T follicular helper cell (primary cell): Measurements from ENCODE around the gene PACS1.
A peak's percentile ranks its signal among the peaks of the same experiment; 100 is the strongest.

ENCODE experiments used
- DNase-seq: peaks from one replicate; pipeline ENCODE4 v3.0.0-alpha.2; 2020; ENCODE audit warnings: low read depth

The PACS1 gene

DNA sequence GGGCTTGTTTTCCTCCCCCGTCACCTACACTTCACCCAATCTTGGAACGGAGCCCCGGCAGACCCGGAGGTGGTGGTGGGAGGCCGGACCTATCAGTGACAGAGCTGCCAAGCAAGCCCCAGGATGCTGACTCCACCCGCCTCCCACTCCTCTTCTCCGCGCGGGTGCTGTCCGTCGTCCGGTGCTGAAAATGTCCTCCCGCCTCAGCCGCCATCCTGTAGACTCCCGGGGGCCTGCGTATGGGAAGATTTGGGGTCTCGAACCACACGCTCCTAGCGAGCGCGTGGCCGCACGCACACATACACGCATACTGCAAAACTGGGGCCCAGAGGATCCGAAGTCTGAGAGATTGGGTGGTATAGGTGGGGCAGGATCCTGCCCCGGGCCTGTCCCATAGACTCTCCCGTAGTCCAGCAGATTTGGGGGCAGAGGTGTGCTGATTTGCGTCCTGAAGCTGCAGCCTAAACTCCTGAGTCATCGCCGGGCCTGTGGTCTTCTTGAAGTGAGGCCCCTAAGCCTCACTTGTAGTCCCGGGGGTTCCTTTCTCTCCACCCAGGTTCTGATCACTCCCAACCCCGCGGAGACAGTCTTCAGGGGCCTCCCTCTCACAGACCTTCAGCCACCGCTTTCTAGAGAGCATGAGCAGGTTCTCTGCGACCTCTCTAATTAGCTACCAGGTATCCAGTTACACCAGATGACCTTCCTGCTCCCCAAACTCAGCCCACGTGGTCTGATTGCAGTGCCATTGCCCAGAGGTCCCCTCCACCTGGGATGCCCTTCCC, 219.7 kb downstream of the PACS1 start:
- peak; percentile 64 for DNase-seq

DNA sequence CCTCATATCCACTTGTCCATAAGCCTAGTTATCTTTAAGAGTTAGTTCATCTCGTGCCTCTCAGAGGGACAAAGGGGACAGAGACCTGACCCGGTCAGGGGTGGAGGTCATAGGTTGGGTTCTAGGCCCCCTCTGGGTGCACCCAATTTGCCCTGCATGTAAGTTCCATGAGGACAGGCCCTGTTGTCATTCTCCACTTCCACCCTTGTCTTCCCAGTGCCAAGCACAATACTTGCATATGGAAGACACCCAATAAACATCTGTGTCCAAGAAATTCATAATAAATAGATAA, 220.2 kb downstream of the PACS1 start:
- DNase-seq: no peak

DNA sequence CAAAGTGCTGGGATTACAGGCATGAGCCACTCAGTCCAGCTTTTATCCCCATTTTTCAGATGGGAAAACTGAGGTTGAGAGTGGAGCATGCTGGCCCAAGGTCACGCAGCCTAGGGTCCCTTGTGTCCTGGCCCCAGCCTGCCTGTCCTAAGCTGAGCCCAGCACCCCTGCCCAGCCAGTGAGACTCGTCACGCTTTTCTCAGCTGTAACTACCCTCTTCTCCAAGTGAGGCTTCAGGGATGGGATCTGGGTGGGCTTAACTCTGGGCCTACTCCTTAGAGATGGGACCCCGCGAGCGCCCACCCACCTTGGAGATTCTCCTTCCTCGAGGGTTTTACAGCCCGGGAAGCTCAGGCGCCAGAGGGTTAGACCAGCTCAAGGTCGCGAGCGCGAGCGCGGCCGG, 221.2 kb downstream of the PACS1 start:
- DNase-seq: no peak

DNA sequence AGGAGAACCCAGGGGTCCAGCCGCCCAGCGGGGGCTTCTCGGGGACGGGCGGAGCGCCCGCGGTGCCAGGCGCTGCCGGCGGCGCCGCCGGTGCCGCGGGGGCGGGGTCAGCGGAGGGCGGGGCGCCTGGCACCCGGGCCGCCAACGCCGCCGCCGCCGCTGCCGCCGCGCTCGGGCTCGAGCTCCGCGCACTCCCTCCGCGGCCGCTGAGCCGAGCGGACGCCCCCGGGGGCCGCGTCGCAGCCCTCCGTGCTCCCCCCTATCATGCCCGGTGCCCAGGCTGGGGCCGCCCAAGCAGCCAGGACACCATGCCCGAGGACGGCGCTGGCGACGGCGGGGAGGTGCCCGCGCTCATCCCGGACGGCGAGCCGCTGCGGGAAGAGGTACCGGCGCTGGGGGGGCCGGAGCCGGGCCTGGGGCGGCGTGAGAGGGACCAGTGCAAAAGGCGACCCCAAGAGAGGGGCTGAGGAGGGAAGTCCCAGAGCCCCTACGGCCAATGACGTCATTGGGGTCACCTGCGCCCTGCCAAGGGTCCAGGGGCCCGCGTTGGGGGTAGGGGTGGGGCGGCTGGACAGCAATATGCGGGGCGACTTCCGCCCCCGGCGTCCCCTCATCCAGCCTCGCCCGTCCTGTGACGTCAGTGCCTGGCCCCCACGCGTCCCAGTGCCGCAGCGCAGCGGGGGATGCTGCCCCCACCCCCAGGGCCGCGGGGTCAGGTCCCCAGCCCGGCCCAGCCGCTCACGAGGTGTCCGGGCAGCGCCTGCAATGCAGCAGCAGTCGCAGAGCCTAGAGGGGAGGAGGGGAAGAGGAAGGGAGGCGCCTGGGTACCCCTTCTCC, 221.9 kb downstream of the PACS1 start, which contains the start of gene TMEM151A:
TMEM151A (plus strand) TSS at position 189 of the 837 bp plus-strand sequence; CDS start at position 309, 120 bp downstream.
- DNase-seq: no peak

DNA sequence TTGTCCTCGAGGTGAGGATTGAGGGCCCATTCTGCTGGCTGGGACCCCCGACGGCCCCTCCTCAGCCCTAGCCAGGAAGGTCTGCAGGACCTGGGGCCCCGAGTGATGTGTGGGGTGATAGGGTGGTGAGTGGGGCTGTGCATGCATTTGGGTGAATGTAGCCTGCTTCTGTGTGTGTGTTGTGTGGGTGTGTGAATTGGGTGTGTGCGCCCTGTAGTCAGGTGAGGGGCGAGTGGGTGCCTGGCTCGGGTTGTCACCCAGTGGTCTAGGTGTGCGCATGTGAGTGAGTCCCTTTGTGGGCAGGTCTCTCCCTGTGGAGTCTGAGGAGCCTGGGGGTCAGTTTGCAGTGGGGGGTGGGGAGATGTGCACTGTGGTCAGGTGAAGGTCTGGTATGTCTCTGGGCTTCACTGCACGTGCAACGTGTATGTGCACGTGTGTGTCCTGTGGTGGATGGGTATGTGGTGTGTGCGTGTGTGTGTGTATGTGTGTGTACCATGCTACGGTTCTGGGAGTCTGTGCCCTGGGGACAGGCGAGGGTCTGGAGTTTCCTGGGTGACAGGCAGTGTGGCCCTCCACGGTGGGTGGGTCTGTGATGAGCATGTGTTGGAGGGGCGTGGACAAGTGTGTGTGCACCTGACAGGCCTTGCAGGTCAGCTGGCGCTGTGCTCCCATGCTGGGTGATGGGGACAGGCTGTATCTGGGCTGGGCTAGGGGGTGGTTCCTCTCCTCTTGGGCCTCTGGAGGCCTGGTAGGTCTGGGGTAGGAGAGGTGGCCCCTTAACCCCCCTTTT, 222.7 kb downstream of the PACS1 start:
- DNase-seq: no peak

DNA sequence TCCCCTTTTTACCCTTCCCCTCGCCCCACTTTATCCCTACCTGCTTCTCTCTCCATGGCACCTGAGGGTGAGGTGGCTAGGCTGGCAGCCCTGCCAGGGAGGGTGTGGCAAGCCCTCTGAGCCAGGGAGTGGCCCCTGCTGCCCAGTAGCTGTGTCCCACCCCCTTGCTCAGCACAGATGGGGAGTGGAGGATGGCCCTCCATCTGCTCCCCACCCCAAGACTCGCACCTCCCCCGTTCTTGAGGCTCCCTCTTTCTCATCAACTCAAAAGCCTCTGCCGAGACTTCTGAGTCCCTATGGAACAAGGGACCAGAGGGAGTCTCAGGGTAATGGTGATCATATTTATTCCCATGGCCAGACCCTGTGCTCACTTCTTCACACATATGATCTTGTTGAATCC, 223.3 kb downstream of the PACS1 start:
- DNase-seq: no peak

DNA sequence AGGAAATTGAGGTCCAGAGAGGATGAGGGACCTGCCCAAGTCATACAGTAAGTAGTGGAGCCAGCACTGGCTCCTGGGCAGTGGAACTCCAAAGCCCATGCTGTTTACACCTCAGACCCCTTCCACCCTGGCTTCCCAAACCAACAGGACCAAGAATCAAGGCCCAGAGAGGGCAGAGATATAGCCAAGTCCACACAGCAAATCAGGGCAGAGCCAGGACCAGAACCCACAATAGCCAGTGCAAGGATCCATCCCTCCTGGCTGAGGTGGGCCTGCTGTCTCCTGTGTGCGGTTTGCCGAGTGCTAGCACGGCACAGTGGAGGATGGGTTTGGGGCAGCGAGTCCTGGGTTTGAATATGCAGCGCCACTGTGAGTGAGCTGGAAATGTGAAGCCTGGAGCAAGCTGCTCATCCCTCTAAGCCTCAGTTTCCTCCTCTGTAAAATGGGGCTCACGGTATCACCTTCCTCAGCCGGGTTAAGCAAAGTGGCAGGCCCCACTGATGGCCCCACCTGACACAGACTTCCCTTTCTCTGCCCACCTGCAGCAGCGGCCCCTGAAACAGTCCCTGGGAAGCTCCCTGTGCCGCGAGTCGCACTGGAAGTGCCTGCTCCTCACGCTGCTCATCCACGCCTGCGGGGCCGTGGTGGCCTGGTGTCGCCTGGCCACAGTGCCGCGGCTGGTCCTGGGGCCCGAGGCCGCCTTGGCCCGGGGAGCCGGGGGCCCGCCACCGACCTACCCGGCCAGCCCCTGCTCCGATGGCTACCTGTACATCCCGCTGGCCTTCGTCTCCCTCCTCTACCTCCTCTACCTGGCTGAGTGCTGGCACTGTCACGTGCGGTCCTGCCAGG, 223.9 kb downstream of the PACS1 start:
- DNase-seq: no peak
